Cardiac fibroblast (primary cell): Measurements from ENCODE around the gene CAMSAP1.

Source experiments
- DNase-seq, 2 donors: peaks; one replicate each; pipeline versions ENCODE4 v3.0.0 to v3.0.0-alpha.2; 2010; ENCODE audit warnings: low read depth in 2 of 2
- H3K4me3 ChIP-seq, 2 donors: replicated peaks in 1 of 2; 1 replicate in 1 of 2; 2 replicates in 1 of 2; pipeline ENCODE4 v1.5.1; 2011; ENCODE audit warnings: low read depth in 2 of 2, low read length in 2 of 2, mild to moderate bottlenecking in 2 of 2, moderate library complexity in 1 of 2
- TF ChIP-seq, protein P1 (sequence below): IDR thresholded peaks from one replicate; pipeline ENCODE4 v1.5.1; 2011; ENCODE audit warnings: low read depth, mild to moderate bottlenecking, low read length, inconsistent platforms

CAMSAP1 gene

DNA sequence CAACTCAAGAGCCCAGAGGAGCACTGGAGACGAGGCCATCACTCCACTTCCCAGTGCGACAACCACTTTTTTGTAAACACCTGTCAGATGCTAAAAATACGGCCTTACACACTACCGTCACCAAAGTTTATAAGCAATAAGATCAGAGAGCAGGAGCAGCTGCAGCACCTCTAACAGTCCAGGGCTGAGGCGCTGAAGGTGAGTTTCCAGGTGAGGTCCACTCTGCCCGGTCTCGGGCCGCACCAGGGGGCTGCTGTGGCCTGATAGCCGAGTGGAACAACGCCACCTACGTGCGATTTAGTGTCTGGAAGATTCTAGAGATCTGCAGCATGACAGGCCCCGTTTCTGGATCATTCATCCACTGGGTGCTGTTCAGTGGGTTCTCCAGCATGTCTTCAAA is 25.8 kb upstream of the CAMSAP1 start:
- TF ChIP-seq, protein P1, sequence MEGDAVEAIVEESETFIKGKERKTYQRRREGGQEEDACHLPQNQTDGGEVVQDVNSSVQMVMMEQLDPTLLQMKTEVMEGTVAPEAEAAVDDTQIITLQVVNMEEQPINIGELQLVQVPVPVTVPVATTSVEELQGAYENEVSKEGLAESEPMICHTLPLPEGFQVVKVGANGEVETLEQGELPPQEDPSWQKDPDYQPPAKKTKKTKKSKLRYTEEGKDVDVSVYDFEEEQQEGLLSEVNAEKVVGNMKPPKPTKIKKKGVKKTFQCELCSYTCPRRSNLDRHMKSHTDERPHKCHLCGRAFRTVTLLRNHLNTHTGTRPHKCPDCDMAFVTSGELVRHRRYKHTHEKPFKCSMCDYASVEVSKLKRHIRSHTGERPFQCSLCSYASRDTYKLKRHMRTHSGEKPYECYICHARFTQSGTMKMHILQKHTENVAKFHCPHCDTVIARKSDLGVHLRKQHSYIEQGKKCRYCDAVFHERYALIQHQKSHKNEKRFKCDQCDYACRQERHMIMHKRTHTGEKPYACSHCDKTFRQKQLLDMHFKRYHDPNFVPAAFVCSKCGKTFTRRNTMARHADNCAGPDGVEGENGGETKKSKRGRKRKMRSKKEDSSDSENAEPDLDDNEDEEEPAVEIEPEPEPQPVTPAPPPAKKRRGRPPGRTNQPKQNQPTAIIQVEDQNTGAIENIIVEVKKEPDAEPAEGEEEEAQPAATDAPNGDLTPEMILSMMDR: no peak
- H3K4me3 ChIP-seq: no peak overlapping the region
- DNase-seq: no peak

DNA sequence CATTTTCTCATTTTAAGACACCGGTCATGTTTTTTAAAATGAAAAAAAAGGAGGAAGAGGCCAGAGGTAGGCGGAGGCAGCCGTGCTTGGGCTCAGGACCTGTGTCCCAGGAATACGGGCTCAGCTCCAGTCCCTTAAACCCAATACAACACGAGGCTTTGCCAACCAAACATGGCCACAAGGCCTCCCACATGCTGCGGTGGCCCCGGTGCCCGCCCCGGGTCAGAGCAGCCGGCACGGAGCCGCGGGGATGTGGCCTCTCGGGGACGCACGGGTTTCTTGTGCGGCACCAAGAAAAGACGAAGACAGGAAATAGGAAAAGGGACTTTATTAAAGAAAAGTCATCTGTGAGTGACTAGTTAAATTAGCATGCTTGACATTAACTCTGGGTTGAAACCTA is 25.3 kb upstream of the CAMSAP1 start:
- no peak for DNase-seq
- TF ChIP-seq, protein P1: no peak
- no peak overlapping the region for H3K4me3 ChIP-seq

- TF ChIP-seq, protein P1: no peak
- DNase-seq: no peak
- no peak overlapping the region for H3K4me3 ChIP-seq
Measured at GRCh38 chr9:135931349-135931820, 24.0 kb upstream of the CAMSAP1 start.

- no peak overlapping the region for H3K4me3 ChIP-seq
- TF ChIP-seq, protein P1: no peak
- no peak for DNase-seq
Measured at GRCh38 chr9:135930446-135931345, 23.4 kb upstream of the CAMSAP1 start.

GRCh38 chr9:135929656-135930445 is 22.5 kb upstream of the CAMSAP1 start:
- TF ChIP-seq, protein P1: no peak
- DNase-seq: no peak
- no peak overlapping the region for H3K4me3 ChIP-seq

DNA sequence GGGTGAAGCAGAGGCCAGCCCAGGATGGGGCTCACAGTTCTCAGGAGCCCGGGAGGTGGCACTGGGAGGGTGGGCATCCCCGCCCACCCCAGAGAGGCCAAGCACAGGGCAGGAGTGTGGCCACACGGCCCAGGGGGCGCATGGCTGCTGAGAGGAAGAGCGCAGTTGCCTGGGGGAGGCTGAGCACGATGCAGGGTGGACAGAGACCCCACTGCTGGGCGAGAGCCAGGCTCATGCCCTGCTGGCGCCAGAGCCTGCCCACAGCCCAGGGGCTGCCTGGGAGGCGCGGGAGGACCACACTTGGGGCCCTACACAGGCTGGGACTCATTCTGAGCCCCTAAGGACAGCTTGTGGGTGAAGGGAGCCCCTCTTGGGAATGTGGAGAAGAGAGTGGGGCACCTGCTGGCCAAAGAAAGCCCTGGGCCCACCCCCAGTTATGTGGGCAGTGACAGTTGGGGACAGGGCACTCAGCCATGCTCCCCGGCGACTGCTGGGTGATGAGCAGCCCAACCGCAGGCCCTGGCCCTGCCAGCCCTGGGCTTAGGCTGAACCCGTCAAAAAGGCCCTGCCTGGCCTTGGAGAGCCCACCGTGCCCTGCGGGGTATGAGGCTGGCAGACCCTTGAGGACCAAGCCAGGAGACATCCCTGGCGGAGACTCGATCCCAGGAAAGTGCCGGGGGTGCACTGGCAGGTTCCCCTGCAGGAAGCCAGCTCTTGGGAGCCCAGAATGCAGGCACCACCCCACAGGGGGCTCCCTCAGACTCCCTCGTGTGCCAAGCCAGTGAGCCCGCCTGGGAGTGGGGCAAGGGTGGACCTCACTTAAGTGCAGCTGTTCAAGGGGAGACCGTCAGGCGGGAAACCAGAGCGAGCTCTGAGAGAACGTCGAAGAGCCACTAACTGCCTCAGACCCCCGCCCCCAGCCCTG is 21.6 kb upstream of the CAMSAP1 start:
- DNase-seq: no peak
- H3K4me3 ChIP-seq: no peak overlapping the region
- TF ChIP-seq, protein P1: no peak
